MM.1S (cell line): ENCODE results near the gene NOS3.

Experiments
- DNase-seq: peaks from one replicate; pipeline ENCODE4 v3.0.0-alpha.2; 2015
- H2AFZ ChIP-seq: fragments of 300-600 bp; sonication (generic); 2 replicates; pipeline ENCODE4 v1.6.0; 2016; ENCODE audit warnings: antibody characterized with exemption, low read length
- H3F3A ChIP-seq: fragments of 300-600 bp; sonication (generic); 2 replicates; pipeline ENCODE4 v1.6.1; 2016; ENCODE audit warnings: mild to moderate bottlenecking, antibody characterized with exemption, low read length, moderate library complexity, mixed read lengths; ENCODE audit not compliant: insufficient read depth
- H3K27ac ChIP-seq: fragments of 300-600 bp; sonication (generic); 2 replicates; pipeline ENCODE4 v1.5.1; 2016; ENCODE audit warnings: mild to moderate bottlenecking, low read length
- H3K27me3 ChIP-seq: fragments of 300-600 bp; sonication (generic); replicated peaks from 2 replicates; pipeline ENCODE4 v1.6.0; 2016; ENCODE audit warnings: low read length; ENCODE audit not compliant: insufficient read depth
- H3K36me3 ChIP-seq: fragments of 300-600 bp; sonication (generic); replicated peaks from 2 replicates; pipeline ENCODE4 v1.6.1; 2016; ENCODE audit warnings: mild to moderate bottlenecking, low read length, mixed read lengths; ENCODE audit not compliant: insufficient read depth
- H3K4me1 ChIP-seq: fragments of 300-600 bp; sonication (generic); 2 replicates; pipeline ENCODE4 v1.6.1; 2016; ENCODE audit warnings: low read length, mixed read lengths
- H3K4me2 ChIP-seq: fragments of 300-600 bp; sonication (generic); 2 replicates; pipeline ENCODE4 v1.6.0; 2016; ENCODE audit warnings: low read depth, low read length
- H3K4me3 ChIP-seq: fragments of 300-600 bp; sonication (generic); 2 replicates; pipeline ENCODE4 v1.5.1; 2016; ENCODE audit warnings: low read length, mixed read lengths
- H3K79me2 ChIP-seq: fragments of 300-600 bp; sonication (generic); 2 replicates; pipeline ENCODE4 v1.6.1; 2016; ENCODE audit warnings: mixed run types, low read length, mixed read lengths
- H3K9ac ChIP-seq: fragments of 300-600 bp; sonication (generic); 2 replicates; pipeline ENCODE4 v1.6.1; 2016; ENCODE audit warnings: low read length, mixed read lengths
- H3K9me2 ChIP-seq: fragments of 300-600 bp; sonication (generic); replicated peaks from 2 replicates; pipeline ENCODE4 v1.6.1; 2016; ENCODE audit warnings: mild to moderate bottlenecking, low read length, mixed read lengths; ENCODE audit not compliant: insufficient read depth
- H3K9me3 ChIP-seq: fragments of 300-600 bp; sonication (generic); replicated peaks from 2 replicates; pipeline ENCODE4 v1.6.1; 2016; ENCODE audit warnings: mild to moderate bottlenecking, low read length, mixed read lengths; ENCODE audit not compliant: insufficient read depth
- H4K20me1 ChIP-seq: fragments of 300-600 bp; sonication (generic); 2 replicates; pipeline ENCODE4 v1.6.1; 2016; ENCODE audit warnings: mild to moderate bottlenecking, low read length, moderate library complexity, mixed read lengths; ENCODE audit not compliant: insufficient read depth
- CTCF ChIP-seq: fragments of 300-600 bp; sonication (generic); IDR thresholded peaks from 2 replicates; pipeline ENCODE4 v1.5.1; 2016; ENCODE audit warnings: antibody characterized with exemption, low read length, mixed read lengths
- EZH2 ChIP-seq: fragments of 300-600 bp; sonication (generic); optimal IDR thresholded peaks from 2 replicates; pipeline ENCODE3; 2017; ENCODE audit warnings: low read depth, mild to moderate bottlenecking, antibody characterized with exemption, low read length, mixed read lengths
- EZH2phosphoT487 ChIP-seq: fragments of 300-600 bp; sonication (generic); IDR thresholded peaks from 2 replicates; pipeline ENCODE4 v1.6.1; 2018; ENCODE audit warnings: antibody characterized with exemption, low read length

The NOS3 gene

GRCh38 chr7:150942591-150943452, 48.0 kb upstream of the NOS3 start:
- Histone ChIP-seq H3K4me3 (no peak overlapping the region), H3K27me3 (peaks cover under 1% of the 10 kb centered on the region; the same call in 1 of the 2 replicates)

GRCh38 chr7:150943453-150943814, 47.4 kb upstream of the NOS3 start:
- no peak for DNase-seq
- Histone ChIP-seq H4K20me1 (no peaks in the 10 kb centered on the region), H3K4me3 (no peak overlapping the region), H3K9me3 (no peaks in the 10 kb centered on the region), H3K9ac (no peak overlapping the region), H3K9me2 (no peaks in the 10 kb centered on the region), H3K27me3 (no peaks in the 10 kb centered on the region), H3K4me1 (peaks cover 14% of the 10 kb centered on the region), H3K27ac (no peak overlapping the region), H2AFZ (no peak overlapping the region), H3F3A (no peaks in the 10 kb centered on the region), H3K4me2 (no peak overlapping the region), H3K36me3 (no peaks in the 10 kb centered on the region), H3K79me2 (no peaks in the 10 kb centered on the region)
- TF ChIP-seq CTCF (no peak), EZH2phosphoT487 (no peak), EZH2 (no peak)

More at GRCh38 chr7:150942591-150943452, 48.0 kb upstream of the NOS3 start:
- no peaks in the 10 kb centered on the region for H3K79me2 ChIP-seq
- TF ChIP-seq EZH2 (no peak), EZH2phosphoT487 (no peak), CTCF (no peak)
- H3K27ac ChIP-seq: no peak overlapping the region
- no peaks in the 10 kb centered on the region for H4K20me1 ChIP-seq
- H3K36me3 ChIP-seq: no peaks in the 10 kb centered on the region
- peaks cover 14% of the 10 kb centered on the region for H3K4me1 ChIP-seq
- H2AFZ ChIP-seq: no peak overlapping the region
- no peaks in the 10 kb centered on the region for H3F3A ChIP-seq
- H3K4me2 ChIP-seq: peak overlapping the region; percentile 20; the same call in 1 of the 2 replicates
- H3K9me3 ChIP-seq: no peaks in the 10 kb centered on the region
- H3K9ac ChIP-seq: no peak overlapping the region
- no peaks in the 10 kb centered on the region for H3K9me2 ChIP-seq
- no peak for DNase-seq

DNA sequence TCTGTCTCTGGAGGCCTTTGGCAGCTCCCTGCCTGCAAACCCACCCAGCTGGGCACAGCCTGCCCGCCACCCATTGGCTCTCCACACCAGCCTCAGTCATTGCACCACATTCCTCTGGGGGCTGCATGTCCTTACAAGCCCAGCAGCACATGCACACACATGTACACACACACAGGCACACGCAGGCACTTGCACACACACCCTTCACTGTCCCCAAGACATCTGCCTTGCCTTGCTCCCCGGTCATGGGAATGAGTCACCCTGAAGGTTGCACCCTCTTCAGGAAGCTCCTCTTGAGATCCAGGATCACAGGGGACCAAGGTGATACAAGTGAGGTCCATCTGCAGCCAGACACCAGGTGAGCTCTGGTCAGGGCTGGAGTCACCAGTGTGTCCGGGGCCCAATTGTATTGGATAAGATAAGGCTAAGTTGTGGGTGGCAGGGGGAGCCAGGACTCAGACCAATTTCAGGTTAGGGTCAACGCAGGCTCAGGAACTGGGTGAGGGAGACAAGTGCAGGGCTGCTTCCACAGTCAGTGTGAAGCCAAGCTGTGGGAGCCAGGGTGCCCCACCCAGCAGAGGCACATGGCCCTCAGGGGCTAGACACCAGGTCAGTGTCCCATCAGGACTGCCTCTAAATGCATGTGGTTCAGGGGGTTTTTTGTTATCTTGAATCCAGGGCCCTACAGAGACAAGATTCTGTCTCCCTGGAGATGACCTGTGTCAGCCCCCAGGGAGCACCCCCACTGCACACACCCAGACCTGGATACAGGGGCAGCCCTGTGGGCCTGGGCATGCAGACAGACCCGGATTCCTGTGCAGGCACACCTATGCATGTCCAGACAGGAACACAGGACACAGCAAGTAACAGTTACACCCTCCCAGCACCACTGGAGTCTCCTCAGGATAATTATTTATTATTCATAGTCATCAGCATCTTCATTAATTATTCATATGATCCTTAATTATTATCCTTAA, 46.5 kb upstream of the NOS3 start:
- H4K20me1 ChIP-seq: no peaks in the 10 kb centered on the region
- H3K27me3 ChIP-seq: no peaks in the 10 kb centered on the region
- no peaks in the 10 kb centered on the region for H3K9me2 ChIP-seq
- no peaks in the 10 kb centered on the region for H3F3A ChIP-seq
- no peak for DNase-seq
- H3K4me2 ChIP-seq: no peak overlapping the region
- no peaks in the 10 kb centered on the region for H3K79me2 ChIP-seq
- H3K4me1 ChIP-seq: peaks cover 14% of the 10 kb centered on the region
- no peaks in the 10 kb centered on the region for H3K36me3 ChIP-seq
- no peak overlapping the region for H3K27ac ChIP-seq
- TF ChIP-seq CTCF (no peak), EZH2 (no peak)
- no peak overlapping the region for H3K9ac ChIP-seq
- H3K4me3 ChIP-seq: no peak overlapping the region
- H3K9me3 ChIP-seq: no peaks in the 10 kb centered on the region
- no peak overlapping the region for H2AFZ ChIP-seq
